HL-60 (cell line): Measurements from ENCODE around the gene C4BPB.

ENCODE experiments used
- GABPA ChIP-seq: IDR thresholded peaks from 2 replicates; pipeline ENCODE4 v1.6.1; 2012; ENCODE audit warnings: low read depth
- POLR2AphosphoS5 ChIP-seq: IDR thresholded peaks from 2 replicates; pipeline ENCODE4 v1.6.1; 2012; ENCODE audit warnings: low read depth
- TF ChIP-seq, protein P1 (sequence below): IDR thresholded peaks from one replicate; pipeline ENCODE4 v1.5.1; 2011; ENCODE audit warnings: low read length, control low read depth, inconsistent platforms; ENCODE audit not compliant: insufficient read depth

DNA sequence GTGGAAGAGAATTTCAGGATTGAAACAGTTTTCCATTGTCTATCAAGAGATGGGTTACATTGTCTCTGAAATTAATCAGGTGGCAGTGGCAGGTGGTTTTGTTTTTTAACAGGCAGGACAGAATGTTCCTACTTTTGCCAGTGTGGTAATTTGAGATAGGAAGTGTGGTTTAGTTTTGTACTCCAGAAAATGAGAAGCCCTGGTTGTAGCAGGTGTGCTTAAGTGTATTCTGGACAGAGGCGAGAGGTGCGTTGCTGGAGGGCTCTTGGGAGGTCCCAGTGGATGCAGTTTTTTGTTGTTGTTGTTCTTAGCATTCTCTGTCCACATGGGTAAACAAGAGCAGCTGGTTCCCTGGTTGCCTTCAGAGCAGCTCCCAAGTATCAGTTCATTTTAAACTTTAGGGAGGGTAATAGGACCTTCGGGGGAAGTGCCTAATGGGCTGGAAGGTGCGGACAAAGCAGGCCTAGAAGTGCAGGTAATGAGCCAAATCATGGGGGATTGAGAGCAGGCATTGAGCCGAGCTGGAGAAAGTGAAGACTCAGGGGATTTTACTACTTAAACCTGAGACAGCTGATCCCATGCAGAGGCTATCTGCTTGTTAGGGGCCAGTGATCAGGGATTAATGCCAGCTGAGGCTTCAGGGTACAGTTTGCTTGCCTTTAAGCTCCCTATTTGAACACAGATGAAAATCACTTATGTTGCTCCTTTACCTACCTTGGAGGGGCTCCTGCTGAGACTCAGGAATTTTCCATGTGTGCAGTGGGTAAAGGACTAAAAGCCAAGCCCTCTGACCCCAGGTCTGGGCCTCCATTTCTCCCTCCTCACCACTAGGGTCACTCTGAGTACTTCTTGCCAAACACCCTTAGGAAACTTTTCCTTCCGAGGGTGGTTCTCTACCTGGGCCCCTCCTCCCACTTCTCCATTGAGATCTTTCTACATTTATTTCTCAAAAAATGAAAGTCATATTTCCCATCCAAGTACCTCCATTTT lies 29.5 kb upstream of the C4BPB start:
- TF ChIP-seq GABPA, result no peak
- no peak for TF ChIP-seq POLR2AphosphoS5
- TF ChIP-seq, protein P1, sequence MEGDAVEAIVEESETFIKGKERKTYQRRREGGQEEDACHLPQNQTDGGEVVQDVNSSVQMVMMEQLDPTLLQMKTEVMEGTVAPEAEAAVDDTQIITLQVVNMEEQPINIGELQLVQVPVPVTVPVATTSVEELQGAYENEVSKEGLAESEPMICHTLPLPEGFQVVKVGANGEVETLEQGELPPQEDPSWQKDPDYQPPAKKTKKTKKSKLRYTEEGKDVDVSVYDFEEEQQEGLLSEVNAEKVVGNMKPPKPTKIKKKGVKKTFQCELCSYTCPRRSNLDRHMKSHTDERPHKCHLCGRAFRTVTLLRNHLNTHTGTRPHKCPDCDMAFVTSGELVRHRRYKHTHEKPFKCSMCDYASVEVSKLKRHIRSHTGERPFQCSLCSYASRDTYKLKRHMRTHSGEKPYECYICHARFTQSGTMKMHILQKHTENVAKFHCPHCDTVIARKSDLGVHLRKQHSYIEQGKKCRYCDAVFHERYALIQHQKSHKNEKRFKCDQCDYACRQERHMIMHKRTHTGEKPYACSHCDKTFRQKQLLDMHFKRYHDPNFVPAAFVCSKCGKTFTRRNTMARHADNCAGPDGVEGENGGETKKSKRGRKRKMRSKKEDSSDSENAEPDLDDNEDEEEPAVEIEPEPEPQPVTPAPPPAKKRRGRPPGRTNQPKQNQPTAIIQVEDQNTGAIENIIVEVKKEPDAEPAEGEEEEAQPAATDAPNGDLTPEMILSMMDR, result no peak
